ENCODE measurements around the gene RAB32.

RAB32 gene

DNA sequence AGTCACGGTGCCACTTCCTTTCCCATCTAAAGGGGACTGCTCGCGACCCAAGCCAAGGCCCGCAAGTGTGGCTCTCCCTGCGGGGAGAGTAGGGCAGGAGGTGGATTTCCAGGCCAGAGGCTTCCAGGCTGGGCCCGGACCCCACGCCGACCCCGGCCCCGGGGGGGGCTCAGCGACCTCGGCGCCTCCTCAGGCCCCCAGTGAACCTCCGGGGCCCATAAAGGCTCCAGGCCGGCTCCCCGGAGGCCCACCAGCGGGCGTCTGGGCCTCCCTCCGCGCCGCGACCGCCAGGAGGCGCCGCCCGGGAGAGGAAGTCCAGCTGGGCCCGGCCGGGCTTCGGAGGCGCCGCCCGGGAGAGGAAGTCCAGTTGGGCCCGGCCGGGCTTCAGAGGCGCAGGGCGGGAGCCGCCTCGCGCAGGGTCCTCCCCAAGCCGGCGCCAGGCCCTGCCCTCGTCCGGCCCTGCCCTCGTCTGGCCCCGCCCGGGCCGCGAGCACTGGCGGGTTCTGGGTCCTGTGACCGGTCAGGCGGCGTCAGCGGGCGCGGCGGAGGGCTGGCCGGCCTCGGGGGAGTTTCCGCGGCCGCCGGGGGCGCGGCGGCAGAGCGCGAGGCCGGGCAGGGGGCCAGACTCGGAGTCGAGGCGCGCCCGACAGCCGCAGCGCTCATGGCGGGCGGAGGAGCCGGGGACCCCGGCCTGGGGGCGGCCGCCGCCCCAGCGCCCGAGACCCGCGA lies at the start of gene RAB32:
RAB32 (plus strand) TSS at position 623 of the 729 bp plus-strand sequence; CDS start at position 662, 39 bp downstream.
- H3K9me3 Mint-ChIP-seq, result peaks cover 5% of the 10 kb centered on the region
- peak; percentile 50 for ATAC-seq
- DNase-seq (ENCODE audit: low spot score in 2 of 2), result no peak
- H3K36me3 Mint-ChIP-seq, result no peaks in the 10 kb centered on the region
- H3K4me1 Mint-ChIP-seq, result no peaks in the 10 kb centered on the region
- H3K4me3 Mint-ChIP-seq, result peak within 1 kb of the TSS; percentile 10
- no peak within 1 kb of the TSS for H3K27ac Mint-ChIP-seq

DNA sequence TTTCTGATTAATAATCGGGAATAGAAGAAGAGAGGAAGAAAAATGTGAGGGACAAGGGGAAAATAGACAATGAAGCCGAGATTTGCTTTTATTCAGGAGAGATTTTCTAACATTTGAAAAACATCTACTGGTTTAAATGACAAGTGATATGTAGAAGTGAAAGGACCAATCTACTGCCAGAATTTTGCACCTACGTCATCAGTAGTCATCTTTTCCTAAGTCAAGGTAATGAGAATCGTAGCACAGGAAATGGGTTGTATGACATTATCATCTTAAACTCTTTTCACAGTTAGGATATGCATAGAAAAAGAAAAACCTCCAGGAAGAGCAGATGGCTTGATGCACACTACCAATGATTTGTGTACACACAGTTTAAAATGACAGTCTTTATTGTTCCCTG lies 45.3 kb upstream of the RAB32 start:
- Mint-ChIP-seq H3K4me3 (no peak overlapping the region), H3K27ac (no peak overlapping the region), H3K9me3 (peaks cover 13% of the 10 kb centered on the region), H3K36me3 (no peaks in the 10 kb centered on the region), H3K4me1 (no peaks in the 10 kb centered on the region)
- DNase-seq (ENCODE audit: low spot score in 2 of 2), result no peak
- ATAC-seq, result no peak

DNA sequence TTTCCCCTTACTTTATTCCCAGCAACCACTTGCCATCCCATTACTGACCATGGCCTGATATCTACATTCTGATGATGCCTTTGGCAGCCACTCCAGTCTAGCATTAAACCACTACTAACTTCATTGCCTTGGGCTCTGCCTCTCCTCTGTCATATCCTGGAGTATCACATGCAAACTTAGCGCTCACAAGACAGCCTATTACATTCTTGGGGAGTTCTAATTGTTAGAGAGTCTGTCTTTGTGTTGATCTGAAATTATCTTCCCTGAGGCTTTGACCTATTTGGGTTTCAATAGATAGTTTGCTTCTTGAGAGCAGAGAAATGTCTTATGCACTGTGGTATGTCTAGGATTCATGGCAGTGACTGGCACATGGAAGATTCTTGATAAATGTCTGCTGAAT lies 40.5 kb upstream of the RAB32 start:
- Mint-ChIP-seq H3K4me3 (no peak overlapping the region), H3K27ac (no peak overlapping the region), H3K9me3 (peaks cover 14% of the 10 kb centered on the region), H3K36me3 (no peaks in the 10 kb centered on the region), H3K4me1 (no peaks in the 10 kb centered on the region)
- no peak for ATAC-seq
- no peak for DNase-seq (ENCODE audit: low spot score in 2 of 2)

DNA sequence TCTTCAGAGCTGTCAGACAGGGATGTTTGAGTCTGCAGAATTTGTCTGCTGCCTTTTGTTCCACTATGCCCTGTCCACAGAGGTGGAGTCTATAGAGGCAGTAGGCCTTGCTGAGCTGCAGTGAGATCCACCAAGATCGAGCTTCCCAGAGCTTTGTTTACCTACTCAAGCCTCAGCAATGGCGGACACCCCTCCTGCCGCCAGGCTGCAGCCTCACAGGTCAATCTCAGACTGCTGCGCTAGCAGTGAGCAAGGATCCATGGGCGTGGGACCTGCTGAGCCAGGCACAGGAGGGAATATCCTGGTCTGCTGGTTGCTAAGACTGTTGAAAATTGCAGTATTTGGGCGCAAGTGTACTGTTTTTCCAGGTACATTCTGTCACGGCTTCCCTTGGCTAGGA lies 28.4 kb upstream of the RAB32 start:
- DNase-seq (ENCODE audit: low spot score in 2 of 2) (no peak), ATAC-seq (no peak)
- Mint-ChIP-seq H3K9me3 (peaks cover 10% of the 10 kb centered on the region), H3K36me3 (no peaks in the 10 kb centered on the region), H3K4me1 (no peaks in the 10 kb centered on the region), H3K27ac (no peak overlapping the region), H3K4me3 (no peak overlapping the region)

DNA sequence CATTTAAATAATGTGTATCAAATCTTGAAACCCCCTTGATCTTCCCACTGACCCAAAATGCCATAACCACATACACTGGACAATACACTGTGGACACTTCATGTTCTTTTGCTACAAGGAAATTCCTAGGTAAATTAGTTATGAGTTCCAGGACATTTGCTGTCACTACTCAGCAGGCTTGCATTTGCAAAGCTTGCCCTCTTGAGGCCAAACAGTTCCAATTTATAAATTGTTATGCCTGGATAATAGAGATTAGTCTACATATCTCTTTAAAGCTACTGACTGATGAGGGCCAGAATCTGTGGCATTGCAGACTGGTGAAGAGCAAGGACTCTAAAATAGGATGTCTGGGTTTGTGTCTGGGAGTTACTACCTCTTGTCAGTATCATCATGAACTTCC lies 17.4 kb upstream of the RAB32 start:
- Mint-ChIP-seq H3K27ac (no peak overlapping the region), H3K36me3 (no peaks in the 10 kb centered on the region)

DNA sequence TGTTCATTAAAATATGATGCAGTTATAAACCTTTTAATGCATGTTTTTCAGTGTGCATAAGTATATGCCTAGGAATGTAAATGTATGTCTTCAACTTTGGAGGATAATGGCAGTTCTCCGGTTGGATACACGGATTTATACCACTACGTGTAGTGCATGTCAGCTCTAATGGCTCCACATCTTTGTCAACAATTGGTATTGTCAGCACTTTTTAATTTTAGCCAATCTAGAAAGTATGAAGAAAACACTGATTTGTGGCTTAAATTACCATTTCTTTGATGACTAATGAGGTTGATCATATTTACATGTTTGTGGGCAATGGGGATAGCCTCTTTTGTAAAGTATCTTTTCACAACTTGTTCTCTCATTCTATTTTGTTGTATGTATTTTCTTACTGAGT lies 10.9 kb upstream of the RAB32 start:
- no peak overlapping the region for H3K4me3 Mint-ChIP-seq
- H3K9me3 Mint-ChIP-seq, result peaks cover 5% of the 10 kb centered on the region
- DNase-seq (ENCODE audit: low spot score in 2 of 2) (no peak), ATAC-seq (no peak)
- H3K4me1 Mint-ChIP-seq, result no peaks in the 10 kb centered on the region
- H3K36me3 Mint-ChIP-seq, result no peaks in the 10 kb centered on the region
- H3K27ac Mint-ChIP-seq, result no peak overlapping the region

More for the DNA sequence above, 17.4 kb upstream of the RAB32 start:
- H3K4me3 Mint-ChIP-seq, result no peak overlapping the region
- peaks cover 11% of the 10 kb centered on the region for H3K9me3 Mint-ChIP-seq
- ATAC-seq (no peak), DNase-seq (ENCODE audit: low spot score in 2 of 2) (no peak)
- no peaks in the 10 kb centered on the region for H3K4me1 Mint-ChIP-seq

DNA sequence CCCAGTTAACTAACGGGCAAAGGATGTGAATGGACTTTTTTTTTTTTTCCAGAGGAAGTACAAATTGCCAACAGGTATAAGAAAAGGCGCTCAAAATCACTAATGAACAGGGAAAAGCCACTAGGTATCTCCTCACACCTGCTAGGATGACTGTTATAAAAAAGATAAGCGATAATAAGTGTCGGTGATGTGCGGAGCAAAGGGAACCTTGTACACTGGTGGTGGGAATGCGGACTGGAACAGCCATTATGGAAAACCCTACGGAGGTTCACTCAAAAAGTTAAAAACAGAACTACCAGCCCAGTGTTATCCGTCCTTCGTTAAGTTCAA lies 787 bp upstream of the RAB32 start:
- no peak for ATAC-seq
- Mint-ChIP-seq H3K4me3 (no peak overlapping the region), H3K4me1 (no peaks in the 10 kb centered on the region), H3K36me3 (no peaks in the 10 kb centered on the region), H3K27ac (no peak overlapping the region), H3K9me3 (peaks cover 5% of the 10 kb centered on the region)
- DNase-seq (ENCODE audit: low spot score in 2 of 2), result no peak

DNA sequence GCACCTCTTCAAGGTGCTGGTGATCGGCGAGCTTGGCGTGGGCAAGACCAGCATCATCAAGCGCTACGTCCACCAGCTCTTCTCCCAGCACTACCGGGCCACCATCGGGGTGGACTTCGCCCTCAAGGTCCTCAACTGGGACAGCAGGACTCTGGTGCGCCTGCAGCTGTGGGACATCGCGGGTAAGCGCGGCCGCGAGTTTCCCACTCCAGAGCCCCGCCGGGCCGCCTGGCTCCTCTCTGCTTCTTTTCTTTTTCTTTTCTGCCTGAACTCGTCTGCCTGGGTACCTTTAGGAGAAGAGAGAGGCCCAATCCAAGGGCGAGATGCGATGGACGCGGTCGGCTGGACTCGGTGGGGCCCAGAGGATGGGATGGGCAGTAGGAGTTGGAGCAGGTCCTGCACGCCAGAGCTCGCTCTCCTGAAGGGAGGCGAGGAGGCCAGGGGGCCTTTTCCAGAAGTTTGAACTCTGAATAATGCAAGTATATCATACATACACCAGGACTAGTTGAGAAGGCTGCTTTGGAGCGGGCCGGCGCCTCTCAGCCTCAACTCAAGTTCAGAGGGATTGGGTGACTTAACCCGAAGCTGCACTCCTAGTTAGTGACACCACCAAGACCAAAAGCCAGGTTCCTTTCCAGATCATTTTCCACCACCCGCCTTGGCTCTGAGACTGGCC lies 445 bp downstream of the RAB32 start:
- DNase-seq (ENCODE audit: low spot score in 2 of 2) (no peak), ATAC-seq (peak; percentile 6)
- no peaks in the 10 kb centered on the region for H3K4me1 Mint-ChIP-seq
- peaks cover 5% of the 10 kb centered on the region for H3K9me3 Mint-ChIP-seq
- no peak overlapping the region for H3K27ac Mint-ChIP-seq
- H3K4me3 Mint-ChIP-seq, result peak overlapping the region; percentile 10
- H3K36me3 Mint-ChIP-seq, result no peaks in the 10 kb centered on the region

DNA sequence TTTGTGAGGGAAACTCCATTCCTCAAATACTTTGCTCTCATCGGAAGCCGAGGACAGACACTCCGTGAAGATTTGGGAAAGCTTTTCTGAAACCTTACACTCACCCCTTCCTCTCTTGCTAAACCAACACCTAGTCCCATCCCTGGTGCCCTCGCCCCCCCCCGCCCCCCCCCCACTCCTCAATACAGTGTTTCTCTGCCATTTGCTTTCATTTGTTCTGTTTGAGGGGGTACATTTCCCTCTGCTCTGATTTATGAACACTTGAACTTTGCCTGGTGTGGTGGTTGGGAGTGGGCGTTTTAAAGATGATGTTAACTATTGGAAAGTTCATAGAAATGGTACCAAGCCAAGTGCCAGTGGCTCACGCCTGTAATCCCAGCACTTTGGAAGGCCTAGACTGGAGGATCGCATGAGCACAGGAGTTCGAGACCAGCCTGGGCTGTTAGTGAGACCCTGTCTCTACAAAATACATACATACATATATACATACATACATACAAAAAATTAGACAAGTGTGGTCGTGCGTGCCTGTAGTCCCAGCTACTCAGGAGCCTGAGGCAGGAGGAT lies 1.1 kb downstream of the RAB32 start:
- Mint-ChIP-seq H3K27ac (no peak overlapping the region), H3K36me3 (no peaks in the 10 kb centered on the region), H3K4me1 (no peaks in the 10 kb centered on the region), H3K9me3 (peaks cover 5% of the 10 kb centered on the region), H3K4me3 (no peak overlapping the region)
- ATAC-seq, result no peak
- no peak for DNase-seq (ENCODE audit: low spot score in 2 of 2)

DNA sequence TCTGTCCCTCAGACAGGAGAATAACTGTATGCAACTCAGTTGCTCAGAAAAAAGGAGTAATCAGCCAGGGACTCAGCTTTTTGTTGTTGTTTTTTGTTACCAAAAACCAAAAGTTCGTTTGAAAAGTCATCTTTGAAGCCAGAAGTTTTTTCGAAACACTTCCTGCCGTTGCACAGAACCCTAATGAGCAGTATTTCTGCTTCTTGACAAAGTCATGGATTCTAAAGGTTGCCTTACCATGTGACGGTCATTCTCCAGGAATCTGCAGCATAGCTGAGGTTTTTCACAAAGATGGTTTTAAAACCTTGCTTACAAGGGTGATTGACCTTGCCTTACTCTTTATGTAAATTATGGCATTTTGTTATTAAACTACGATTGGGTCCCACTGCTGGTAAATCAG lies 1.9 kb downstream of the RAB32 start:
- ATAC-seq, result no peak
- peaks cover 2% of the 10 kb centered on the region for H3K9me3 Mint-ChIP-seq
- no peak overlapping the region for H3K4me3 Mint-ChIP-seq
- no peak overlapping the region for H3K27ac Mint-ChIP-seq
- H3K36me3 Mint-ChIP-seq, result no peaks in the 10 kb centered on the region
- no peaks in the 10 kb centered on the region for H3K4me1 Mint-ChIP-seq
- DNase-seq (ENCODE audit: low spot score in 2 of 2), result no peak

DNA sequence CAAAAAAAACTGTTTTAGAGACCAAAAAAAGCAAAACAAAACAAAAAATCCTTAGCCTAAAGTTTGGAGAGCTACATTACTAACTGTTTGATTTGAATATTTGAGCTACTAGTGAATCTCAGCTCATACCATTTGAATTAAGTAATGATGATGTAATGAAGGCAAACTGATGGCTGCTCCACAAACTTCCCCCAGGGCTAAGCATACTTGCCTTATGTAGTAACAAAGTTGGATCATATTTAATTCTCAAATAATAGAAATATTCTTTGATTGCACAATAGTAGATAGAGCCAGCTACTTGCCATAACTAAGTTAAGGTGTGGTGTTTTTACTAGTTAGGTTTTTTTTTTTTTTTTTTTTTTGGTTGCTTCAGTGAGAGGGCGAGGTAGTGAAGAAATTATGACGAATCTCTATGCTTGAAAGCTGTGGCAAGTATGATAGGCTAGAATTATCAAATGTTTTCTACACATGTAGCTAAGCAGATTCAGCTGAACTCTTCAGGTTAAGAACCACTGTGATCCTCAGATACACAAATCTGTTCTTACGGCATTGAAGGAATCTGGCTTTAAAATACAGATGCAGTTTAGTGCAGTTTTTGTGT lies 2.9 kb downstream of the RAB32 start:
- Mint-ChIP-seq H3K4me3 (no peak overlapping the region), H3K36me3 (no peaks in the 10 kb centered on the region), H3K9me3 (peaks cover 2% of the 10 kb centered on the region), H3K27ac (no peak overlapping the region), H3K4me1 (no peaks in the 10 kb centered on the region)
- no peak for ATAC-seq
- DNase-seq (ENCODE audit: low spot score in 2 of 2), result no peak

DNA sequence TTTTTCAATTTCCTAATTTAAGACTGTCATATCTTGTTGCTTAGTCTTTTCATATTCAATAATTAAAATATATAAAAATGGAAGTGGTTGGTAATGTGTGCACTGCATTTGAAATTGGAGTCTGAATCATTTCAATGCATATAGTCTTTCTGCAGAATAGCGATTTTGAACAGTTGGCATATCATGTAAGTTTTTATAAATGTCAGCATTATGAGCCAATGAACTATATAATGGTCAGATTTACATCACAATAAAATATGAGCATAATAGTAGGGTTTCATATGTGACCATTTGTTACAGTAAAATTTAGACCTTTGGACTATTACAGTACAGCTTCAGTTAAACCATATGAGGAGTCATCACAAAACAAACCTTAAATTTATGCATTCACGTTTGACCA lies 4.3 kb downstream of the RAB32 start:
- no peaks in the 10 kb centered on the region for H3K9me3 Mint-ChIP-seq
- H3K27ac Mint-ChIP-seq, result no peak overlapping the region
- no peak for ATAC-seq
- DNase-seq (ENCODE audit: low spot score in 2 of 2), result no peak
- H3K4me3 Mint-ChIP-seq, result no peak overlapping the region
- no peaks in the 10 kb centered on the region for H3K36me3 Mint-ChIP-seq
- no peaks in the 10 kb centered on the region for H3K4me1 Mint-ChIP-seq

DNA sequence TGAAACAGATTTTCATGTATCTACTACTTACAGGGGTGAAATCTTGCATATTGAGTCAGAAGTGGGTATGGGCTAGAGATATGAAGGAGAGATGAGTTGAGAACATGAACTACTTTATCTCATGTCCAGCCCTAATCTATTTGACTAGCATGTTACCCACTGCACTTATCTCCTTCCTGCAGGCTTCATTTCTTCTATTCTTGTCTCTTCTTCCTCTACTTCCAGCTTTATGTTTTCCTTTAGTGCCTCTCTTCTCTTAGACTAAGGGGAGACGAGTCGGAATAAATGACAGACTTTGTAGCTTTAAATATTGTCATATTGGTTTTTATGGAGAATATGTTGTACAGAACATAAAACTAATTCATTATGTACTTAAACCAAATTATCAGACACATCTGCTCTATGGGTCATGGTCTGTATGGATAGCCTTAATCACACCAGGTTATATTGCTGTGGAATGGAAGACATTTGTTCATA lies 5.3 kb downstream of the RAB32 start:
- no peak for ATAC-seq
- Mint-ChIP-seq H3K4me3 (no peak overlapping the region), H3K36me3 (no peaks in the 10 kb centered on the region), H3K4me1 (no peaks in the 10 kb centered on the region), H3K27ac (no peak overlapping the region), H3K9me3 (no peaks in the 10 kb centered on the region)
- DNase-seq (ENCODE audit: low spot score in 2 of 2), result no peak

DNA sequence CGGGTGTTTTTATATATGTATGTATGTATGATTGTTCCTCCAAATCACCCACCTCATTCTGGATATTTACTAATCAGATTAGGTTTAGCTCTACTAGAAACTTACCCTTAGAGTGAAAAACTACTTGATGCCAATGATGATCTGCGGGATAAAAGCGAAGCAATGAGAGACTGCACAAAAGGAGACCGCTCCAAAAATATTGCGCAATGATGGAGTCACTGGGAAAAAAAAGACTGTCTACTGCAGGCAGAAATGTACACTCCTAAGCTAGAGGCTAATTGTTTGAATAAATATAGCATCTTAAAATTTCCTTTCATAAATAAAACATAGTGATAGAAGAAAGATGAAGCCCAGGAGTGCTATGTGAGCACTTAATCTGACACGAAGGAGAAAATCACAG lies 7.3 kb downstream of the RAB32 start:
- Mint-ChIP-seq H3K36me3 (no peaks in the 10 kb centered on the region), H3K4me3 (no peak overlapping the region), H3K27ac (no peak overlapping the region), H3K9me3 (no peaks in the 10 kb centered on the region), H3K4me1 (no peaks in the 10 kb centered on the region)
- ATAC-seq (no peak), DNase-seq (ENCODE audit: low spot score in 2 of 2) (no peak)

DNA sequence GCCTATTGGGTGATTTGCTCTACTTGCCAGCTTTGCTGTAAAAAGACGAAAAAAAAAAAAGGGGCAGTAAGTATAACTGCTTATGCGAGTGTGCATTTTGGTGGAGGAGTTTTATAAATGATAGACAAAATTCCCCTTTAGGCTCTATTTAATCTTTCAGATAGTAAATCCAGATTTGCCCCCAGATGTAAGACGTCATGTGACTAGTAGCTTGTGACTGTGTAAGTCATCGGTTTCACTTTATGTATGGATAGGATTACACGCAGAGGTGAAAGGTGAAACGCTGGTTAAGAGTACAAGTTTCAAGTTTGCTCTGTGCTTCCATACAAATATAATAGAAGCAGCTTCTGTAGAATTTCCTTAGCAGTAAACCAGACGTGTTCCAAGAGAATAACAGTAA lies 7.9 kb downstream of the RAB32 start:
- Mint-ChIP-seq H3K9me3 (no peaks in the 10 kb centered on the region), H3K4me1 (no peaks in the 10 kb centered on the region), H3K27ac (no peak overlapping the region), H3K4me3 (no peak overlapping the region), H3K36me3 (no peaks in the 10 kb centered on the region)
- DNase-seq (ENCODE audit: low spot score in 2 of 2), result no peak
- no peak for ATAC-seq
